Measurements from ENCODE around the gene SLC38A3. TPM values are rescaled to one million over a fixed set of nuclear protein-coding genes. Genes with fewer than 3 reads are reported as not detected.

The SLC38A3 gene
- total and polyA plus RNA-seq, 11 donors: 1.0 to 14.8 (median 8.4) TPM

GRCh38 chr3:50270422-50271224 is 65.6 kb downstream of the SLC38A3 start:
- Histone ChIP-seq H3K9me3 (no peaks in the 10 kb centered on the region), H3K27ac (peak overlapping the region in 2 of 12 donors; percentile 95 to 100), H3K4me3 (peak overlapping the region in 3 of 12 donors; percentile 1 to 71 (median 59)), H3K36me3 (no peaks in the 10 kb centered on the region), H3K27me3 (peaks cover 0 to 35% (median 6%) of the 10 kb centered on the region in 9 donors), H3K4me1 (peaks cover 0 to 65% (median 41%) of the 10 kb centered on the region in 12 donors)
- ATAC-seq: no peak
- TF ChIP-seq POLR2A (IDR thresholded peaks at IDR 0.05): no peak
- no peak for TF ChIP-seq CTCF (IDR thresholded peaks at IDR 0.05)
- intact Hi-C loops (cut with DNase I): loop anchor here (2.0 to 10.0 kb wide), 6 partner anchors 42 to 148 kb away; partner anchors contain the start of genes HYAL2 (in 2 of the 10) and TUSC2 (in 2 of the 10)
- WGBS, 4 donors: 75 to 90% (median 87%) methylated on average over 17 to 19 of the region's 19 CpGs
- DNase-seq: peak in 1 of 5 donors; percentile 26

MicroRNAs encoded within 50 kb of the gene (microRNA counts, 767-probe panel; counts per million panel counts)
- microRNA hsa-miR-566: 0 to 71.6 counts per million in 2 donors

Small RNA genes within 50 kb of the gene (microRNA-seq; reads per million reads assigned to microRNA genes)
- 0 reads per million in 4 donors for gene MIR566
- gene MIR5787: 0 to 0.06 (median 0) reads per million in 4 donors

Other genes with a start within 250 kb of the SLC38A3 start
- 10 to 100 TPM; 37.4 to 77.3 (median 55.8) TPM for gene RBM5, start 116.4 kb upstream of the SLC38A3 start, total RNA-seq
- gene RBM5, start 116.4 kb upstream of the SLC38A3 start, polyA plus RNA-seq: 10 to 100 TPM; 32.5 to 50.2 TPM
- gene SEMA3F, start 49.9 kb upstream of the SLC38A3 start, total RNA-seq: 10 to 100 TPM in 6 of 9 donors, 1 to 10 TPM in 3; 6.1 to 94.1 (median 11.3) TPM
- gene SEMA3F, start 49.9 kb upstream of the SLC38A3 start, polyA plus RNA-seq: 10 to 100 TPM in 1 of 2 donors, 1 to 10 TPM in 1; 9.3 to 23.9 TPM
- under 1 TPM in 1 of 9 donors, not detected in 8; 0.40 TPM for gene GNAT1, start 13.7 kb upstream of the SLC38A3 start, total RNA-seq
- not detected for gene GNAT1, start 13.7 kb upstream of the SLC38A3 start, polyA plus RNA-seq
- 100 to 1,000 TPM; 106 to 365 (median 140) TPM for gene GNAI2, start 30.9 kb downstream of the SLC38A3 start, total RNA-seq
- 100 to 1,000 TPM in 1 of 2 donors, 10 to 100 TPM in 1; 93.2 to 180 TPM for gene GNAI2, start 30.9 kb downstream of the SLC38A3 start, polyA plus RNA-seq
- gene SEMA3B, start 63.9 kb downstream of the SLC38A3 start, total RNA-seq: 10 to 100 TPM; 12.9 to 60.1 (median 17.8) TPM
- gene SEMA3B, start 63.9 kb downstream of the SLC38A3 start, polyA plus RNA-seq: 10 to 100 TPM; 21.1 to 37.5 TPM
- gene LSMEM2, start 73.8 kb downstream of the SLC38A3 start, total RNA-seq: 10 to 100 TPM in 8 of 9 donors, 1 to 10 TPM in 1; 8.8 to 68.3 (median 31.5) TPM
- gene LSMEM2, start 73.8 kb downstream of the SLC38A3 start, polyA plus RNA-seq: 10 to 100 TPM in 1 of 2 donors, 1 to 10 TPM in 1; 1.3 to 29.7 TPM
- gene IFRD2, start 87.2 kb downstream of the SLC38A3 start, total RNA-seq: 10 to 100 TPM; 47.5 to 94.9 (median 61.4) TPM
- gene IFRD2, start 87.2 kb downstream of the SLC38A3 start, polyA plus RNA-seq: 100 to 1,000 TPM in 1 of 2 donors, 10 to 100 TPM in 1; 80.5 to 106 TPM
- gene HYAL3, start 94.1 kb downstream of the SLC38A3 start, total RNA-seq: 1 to 10 TPM; 1.0 to 3.2 (median 1.6) TPM
- 1 to 10 TPM; 2.1 to 3.1 TPM for gene HYAL3, start 94.1 kb downstream of the SLC38A3 start, polyA plus RNA-seq
- gene NAA80, start 94.1 kb downstream of the SLC38A3 start, total RNA-seq: 10 to 100 TPM in 4 of 9 donors, 1 to 10 TPM in 5; 8.0 to 13.9 (median 9.8) TPM
- 10 to 100 TPM in 1 of 2 donors, 1 to 10 TPM in 1; 5.0 to 10.4 TPM for gene NAA80, start 94.1 kb downstream of the SLC38A3 start, polyA plus RNA-seq
- 10 to 100 TPM; 36.9 to 99.7 (median 57.8) TPM for gene HYAL1, start 98.3 kb downstream of the SLC38A3 start, total RNA-seq
- gene HYAL1, start 98.3 kb downstream of the SLC38A3 start, polyA plus RNA-seq: 10 to 100 TPM; 37.6 to 60.7 TPM
- gene HYAL2, start 117.5 kb downstream of the SLC38A3 start, total RNA-seq: 100 to 1,000 TPM in 2 of 9 donors, 10 to 100 TPM in 7; 24.0 to 234 (median 48.5) TPM
- 100 to 1,000 TPM in 1 of 2 donors, 10 to 100 TPM in 1; 52.2 to 119 TPM for gene HYAL2, start 117.5 kb downstream of the SLC38A3 start, polyA plus RNA-seq
- 10 to 100 TPM; 24.5 to 34.9 (median 29.0) TPM for gene TUSC2, start 123.0 kb downstream of the SLC38A3 start, total RNA-seq
- gene TUSC2, start 123.0 kb downstream of the SLC38A3 start, polyA plus RNA-seq: 10 to 100 TPM; 27.6 to 68.1 TPM
- gene RASSF1, start 135.6 kb downstream of the SLC38A3 start, total RNA-seq: 10 to 100 TPM in 7 of 9 donors, 1 to 10 TPM in 2; 7.9 to 25.5 (median 11.4) TPM
- 10 to 100 TPM; 14.2 to 58.6 TPM for gene RASSF1, start 135.6 kb downstream of the SLC38A3 start, polyA plus RNA-seq
- 1 to 10 TPM in 2 of 9 donors, under 1 TPM in 2, not detected in 5; 0.49 to 1.4 (median 1.0) TPM for gene ZMYND10, start 140.5 kb downstream of the SLC38A3 start, total RNA-seq
- under 1 TPM; 0.15 to 0.29 TPM for gene ZMYND10, start 140.5 kb downstream of the SLC38A3 start, polyA plus RNA-seq
- gene NPRL2, start 145.5 kb downstream of the SLC38A3 start, total RNA-seq: 10 to 100 TPM; 12.0 to 18.4 (median 15.3) TPM
- 10 to 100 TPM; 14.4 to 19.0 TPM for gene NPRL2, start 145.5 kb downstream of the SLC38A3 start, polyA plus RNA-seq
- 10 to 100 TPM in 2 of 9 donors, 1 to 10 TPM in 7; 4.9 to 16.5 (median 7.8) TPM for gene CYB561D2, start 145.6 kb downstream of the SLC38A3 start, total RNA-seq
- gene CYB561D2, start 145.6 kb downstream of the SLC38A3 start, polyA plus RNA-seq: 10 to 100 TPM in 1 of 2 donors, 1 to 10 TPM in 1; 6.7 to 18.6 TPM
- gene TMEM115, start 154.2 kb downstream of the SLC38A3 start, total RNA-seq: 10 to 100 TPM; 20.5 to 56.4 (median 28.9) TPM
- gene TMEM115, start 154.2 kb downstream of the SLC38A3 start, polyA plus RNA-seq: 10 to 100 TPM; 21.6 to 57.3 TPM